ENCODE results near the gene INKA1.

DNA sequence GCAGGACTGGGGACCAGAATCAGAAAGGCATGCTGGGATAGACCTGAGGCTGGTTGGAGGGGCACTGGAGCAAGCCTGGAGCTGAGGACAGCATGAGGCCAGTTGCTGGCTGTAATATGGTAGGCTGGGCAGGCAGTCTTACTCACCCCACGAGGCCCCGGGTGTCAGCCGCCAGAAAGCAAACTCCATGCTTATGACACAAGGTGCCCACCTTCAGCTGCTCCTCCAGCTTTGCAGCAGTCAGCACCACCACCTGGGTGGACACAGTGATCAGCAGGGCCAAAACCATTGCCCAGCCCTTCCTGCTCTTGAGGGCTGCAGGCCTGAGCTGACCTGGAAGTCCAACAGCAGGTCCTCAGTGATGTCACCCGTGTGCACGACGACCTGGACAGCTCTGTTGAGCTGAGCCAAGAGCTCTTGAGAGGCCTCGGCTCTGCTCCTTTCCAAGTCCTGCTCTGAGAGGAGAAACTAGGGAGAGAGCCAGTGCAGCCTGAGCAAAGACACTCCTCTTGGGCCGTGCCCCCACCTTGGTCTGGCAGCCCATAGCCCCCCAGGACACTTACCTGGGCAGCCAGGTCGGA lies 9.9 kb downstream of the INKA1 start:
- TF ChIP-seq REST (IDR thresholded peaks at IDR 0.05) (no peak), JUND (IDR thresholded peaks at IDR 0.05) (no peak), CTCF (IDR thresholded peaks at IDR 0.05; ENCODE audit: low read depth, low read length, missing input control) (no peak), ZBTB33 (IDR thresholded peaks at IDR 0.05) (no peak), TAF1 (conservative IDR thresholded peaks at IDR 0.05) (no peak), RAD21 (IDR thresholded peaks at IDR 0.05) (no peak), FOXA1 (IDR thresholded peaks at IDR 0.05) (no peak), GABPA (IDR thresholded peaks at IDR 0.05 in 1 of 2, conservative IDR thresholded peaks at IDR 0.05 in 1 of 2) (no peak), MAX (IDR thresholded peaks at IDR 0.05) (no peak), EGR1 (IDR thresholded peaks at IDR 0.05; ENCODE audit: low read depth in 2 of 2) (no peak)
- TF ChIP-seq, protein P1, sequence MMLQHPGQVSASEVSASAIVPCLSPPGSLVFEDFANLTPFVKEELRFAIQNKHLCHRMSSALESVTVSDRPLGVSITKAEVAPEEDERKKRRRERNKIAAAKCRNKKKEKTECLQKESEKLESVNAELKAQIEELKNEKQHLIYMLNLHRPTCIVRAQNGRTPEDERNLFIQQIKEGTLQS (IDR thresholded peaks at IDR 0.05) = no peak

Measured in liver (tissue), 3 donors.